ENCODE measurements around the gene CD93. TPM values are rescaled to one million over a fixed set of nuclear protein-coding genes. Genes with fewer than 3 reads are reported as not detected.

CD93 gene
- polyA plus RNA-seq, 2 of the 4 experiments (the other 2 are of a cell fraction) = not detected

DNA sequence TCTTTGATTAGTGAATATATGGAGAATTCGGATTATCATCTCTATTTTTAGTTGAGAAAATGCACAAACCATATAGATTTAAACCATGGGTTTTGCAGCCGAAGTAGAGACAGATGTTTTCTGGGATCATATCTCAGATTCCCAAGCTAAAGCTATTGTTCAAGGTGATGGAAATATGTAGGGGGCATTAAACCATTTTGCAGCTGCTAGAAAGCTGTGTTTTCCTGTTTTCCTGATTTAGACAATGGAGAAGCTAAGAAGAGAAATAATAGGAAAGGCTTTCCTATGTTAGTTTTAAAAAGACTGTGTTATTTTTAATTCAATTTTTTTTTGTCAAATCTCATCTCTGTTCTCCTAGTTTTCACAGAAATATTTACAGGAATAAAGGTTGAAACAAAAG is 6.2 kb downstream of the CD93 start:
- H3K4me3 ChIP-seq = no peak overlapping the region
- H3K27ac ChIP-seq = no peak overlapping the region
- ATAC-seq (no peak), DNase-seq (ENCODE audit: low read depth in 1 of 2, low spot score in 1 of 2) (no peak), FAIRE-seq (no peak)
- no peaks in the 10 kb centered on the region for H3K4me1 ChIP-seq
- H3K4me2 ChIP-seq = no peak overlapping the region
- ChIA-PET CTCF (interaction anchor here (1.1 to 1.8 kb wide), 4 partner anchors 11 to 388 kb away, joined by 3 to 7 read pairs (median 4); no protein-coding TSS in a partner anchor), POLR2A (no interaction called here)
- WGBS (ENCODE audit: missing lambda C conversion rate) = 42% methylated on average over 2 of the region's 2 CpGs
- H3K9me3 ChIP-seq = no peaks in the 10 kb centered on the region
- no peak for TF ChIP-seq TP53 (CRISPR knock-in tag; IDR thresholded peaks at IDR 0.05)
- TF ChIP-seq RAD21 (conservative IDR thresholded peaks at IDR 0.05 in 1 of 2, IDR thresholded peaks at IDR 0.05 in 1 of 2) = no peak
- TF ChIP-seq, protein P1, sequence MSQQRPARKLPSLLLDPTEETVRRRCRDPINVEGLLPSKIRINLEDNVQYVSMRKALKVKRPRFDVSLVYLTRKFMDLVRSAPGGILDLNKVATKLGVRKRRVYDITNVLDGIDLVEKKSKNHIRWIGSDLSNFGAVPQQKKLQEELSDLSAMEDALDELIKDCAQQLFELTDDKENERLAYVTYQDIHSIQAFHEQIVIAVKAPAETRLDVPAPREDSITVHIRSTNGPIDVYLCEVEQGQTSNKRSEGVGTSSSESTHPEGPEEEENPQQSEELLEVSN (IDR thresholded peaks at IDR 0.05; ENCODE audit: borderline replicate concordance, low read depth) = no peak
- TF ChIP-seq KDM1A (IDR thresholded peaks at IDR 0.05; ENCODE audit: low read depth) = no peak
- TF ChIP-seq, protein P2, sequence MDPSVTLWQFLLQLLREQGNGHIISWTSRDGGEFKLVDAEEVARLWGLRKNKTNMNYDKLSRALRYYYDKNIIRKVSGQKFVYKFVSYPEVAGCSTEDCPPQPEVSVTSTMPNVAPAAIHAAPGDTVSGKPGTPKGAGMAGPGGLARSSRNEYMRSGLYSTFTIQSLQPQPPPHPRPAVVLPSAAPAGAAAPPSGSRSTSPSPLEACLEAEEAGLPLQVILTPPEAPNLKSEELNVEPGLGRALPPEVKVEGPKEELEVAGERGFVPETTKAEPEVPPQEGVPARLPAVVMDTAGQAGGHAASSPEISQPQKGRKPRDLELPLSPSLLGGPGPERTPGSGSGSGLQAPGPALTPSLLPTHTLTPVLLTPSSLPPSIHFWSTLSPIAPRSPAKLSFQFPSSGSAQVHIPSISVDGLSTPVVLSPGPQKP (IDR thresholded peaks at IDR 0.05; ENCODE audit: low read depth, low read length) = no peak
- TF ChIP-seq FOSB (CRISPR knock-in tag; IDR thresholded peaks at IDR 0.05) = no peak
- TF ChIP-seq ESRRA (IDR thresholded peaks at IDR 0.05; ENCODE audit: borderline replicate concordance, low read length) = no peak
- TF ChIP-seq, protein P3, sequence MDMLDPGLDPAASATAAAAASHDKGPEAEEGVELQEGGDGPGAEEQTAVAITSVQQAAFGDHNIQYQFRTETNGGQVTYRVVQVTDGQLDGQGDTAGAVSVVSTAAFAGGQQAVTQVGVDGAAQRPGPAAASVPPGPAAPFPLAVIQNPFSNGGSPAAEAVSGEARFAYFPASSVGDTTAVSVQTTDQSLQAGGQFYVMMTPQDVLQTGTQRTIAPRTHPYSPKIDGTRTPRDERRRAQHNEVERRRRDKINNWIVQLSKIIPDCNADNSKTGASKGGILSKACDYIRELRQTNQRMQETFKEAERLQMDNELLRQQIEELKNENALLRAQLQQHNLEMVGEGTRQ (IDR thresholded peaks at IDR 0.05) = no peak
- no peak for TF ChIP-seq KDM5A (IDR thresholded peaks at IDR 0.05)
- TF ChIP-seq HEYL (CRISPR knock-in tag; IDR thresholded peaks at IDR 0.05) = no peak
- TF ChIP-seq, protein P4, sequence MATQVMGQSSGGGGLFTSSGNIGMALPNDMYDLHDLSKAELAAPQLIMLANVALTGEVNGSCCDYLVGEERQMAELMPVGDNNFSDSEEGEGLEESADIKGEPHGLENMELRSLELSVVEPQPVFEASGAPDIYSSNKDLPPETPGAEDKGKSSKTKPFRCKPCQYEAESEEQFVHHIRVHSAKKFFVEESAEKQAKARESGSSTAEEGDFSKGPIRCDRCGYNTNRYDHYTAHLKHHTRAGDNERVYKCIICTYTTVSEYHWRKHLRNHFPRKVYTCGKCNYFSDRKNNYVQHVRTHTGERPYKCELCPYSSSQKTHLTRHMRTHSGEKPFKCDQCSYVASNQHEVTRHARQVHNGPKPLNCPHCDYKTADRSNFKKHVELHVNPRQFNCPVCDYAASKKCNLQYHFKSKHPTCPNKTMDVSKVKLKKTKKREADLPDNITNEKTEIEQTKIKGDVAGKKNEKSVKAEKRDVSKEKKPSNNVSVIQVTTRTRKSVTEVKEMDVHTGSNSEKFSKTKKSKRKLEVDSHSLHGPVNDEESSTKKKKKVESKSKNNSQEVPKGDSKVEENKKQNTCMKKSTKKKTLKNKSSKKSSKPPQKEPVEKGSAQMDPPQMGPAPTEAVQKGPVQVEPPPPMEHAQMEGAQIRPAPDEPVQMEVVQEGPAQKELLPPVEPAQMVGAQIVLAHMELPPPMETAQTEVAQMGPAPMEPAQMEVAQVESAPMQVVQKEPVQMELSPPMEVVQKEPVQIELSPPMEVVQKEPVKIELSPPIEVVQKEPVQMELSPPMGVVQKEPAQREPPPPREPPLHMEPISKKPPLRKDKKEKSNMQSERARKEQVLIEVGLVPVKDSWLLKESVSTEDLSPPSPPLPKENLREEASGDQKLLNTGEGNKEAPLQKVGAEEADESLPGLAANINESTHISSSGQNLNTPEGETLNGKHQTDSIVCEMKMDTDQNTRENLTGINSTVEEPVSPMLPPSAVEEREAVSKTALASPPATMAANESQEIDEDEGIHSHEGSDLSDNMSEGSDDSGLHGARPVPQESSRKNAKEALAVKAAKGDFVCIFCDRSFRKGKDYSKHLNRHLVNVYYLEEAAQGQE (IDR thresholded peaks at IDR 0.05) = no peak
- no peak for TF ChIP-seq RFX5 (IDR thresholded peaks at IDR 0.05)

DNA sequence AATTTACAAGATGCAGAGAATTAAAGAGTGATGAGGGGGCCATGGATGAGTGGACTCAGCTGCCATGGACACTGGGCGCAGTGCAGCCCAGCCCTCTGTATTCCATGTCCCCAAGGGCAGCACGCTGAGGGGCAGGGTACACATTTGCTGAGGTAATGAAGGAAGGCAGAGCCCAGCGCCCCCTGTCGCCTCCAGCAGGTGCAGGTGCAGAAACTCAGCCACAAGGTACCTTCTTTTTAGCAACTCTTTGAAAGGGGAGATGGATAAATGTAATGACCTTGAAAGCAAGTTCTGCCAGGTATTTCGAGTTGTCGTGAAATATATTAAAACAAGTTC is 7.1 kb downstream of the CD93 start:
- no peaks in the 10 kb centered on the region for H3K9me3 ChIP-seq
- no peak overlapping the region for H3K4me2 ChIP-seq
- TF ChIP-seq ZFP36 (IDR thresholded peaks at IDR 0.05; ENCODE audit: borderline replicate concordance, partially characterized antibody) (no peak), RAD21 (conservative IDR thresholded peaks at IDR 0.05 in 1 of 2, IDR thresholded peaks at IDR 0.05 in 1 of 2) (peak; percentile 22 to 54; a peak in 3 of 5 replicates)
- TF ChIP-seq, protein P5, sequence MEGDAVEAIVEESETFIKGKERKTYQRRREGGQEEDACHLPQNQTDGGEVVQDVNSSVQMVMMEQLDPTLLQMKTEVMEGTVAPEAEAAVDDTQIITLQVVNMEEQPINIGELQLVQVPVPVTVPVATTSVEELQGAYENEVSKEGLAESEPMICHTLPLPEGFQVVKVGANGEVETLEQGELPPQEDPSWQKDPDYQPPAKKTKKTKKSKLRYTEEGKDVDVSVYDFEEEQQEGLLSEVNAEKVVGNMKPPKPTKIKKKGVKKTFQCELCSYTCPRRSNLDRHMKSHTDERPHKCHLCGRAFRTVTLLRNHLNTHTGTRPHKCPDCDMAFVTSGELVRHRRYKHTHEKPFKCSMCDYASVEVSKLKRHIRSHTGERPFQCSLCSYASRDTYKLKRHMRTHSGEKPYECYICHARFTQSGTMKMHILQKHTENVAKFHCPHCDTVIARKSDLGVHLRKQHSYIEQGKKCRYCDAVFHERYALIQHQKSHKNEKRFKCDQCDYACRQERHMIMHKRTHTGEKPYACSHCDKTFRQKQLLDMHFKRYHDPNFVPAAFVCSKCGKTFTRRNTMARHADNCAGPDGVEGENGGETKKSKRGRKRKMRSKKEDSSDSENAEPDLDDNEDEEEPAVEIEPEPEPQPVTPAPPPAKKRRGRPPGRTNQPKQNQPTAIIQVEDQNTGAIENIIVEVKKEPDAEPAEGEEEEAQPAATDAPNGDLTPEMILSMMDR (IDR thresholded peaks at IDR 0.05) = peak; percentile 35; the same call in 2 of the 3 replicates
- WGBS (ENCODE audit: missing lambda C conversion rate) = 9% methylated on average over 6 of the region's 6 CpGs
- no peaks in the 10 kb centered on the region for H3K4me1 ChIP-seq
- H3K4me3 ChIP-seq = no peak overlapping the region
- ChIA-PET POLR2A (no interaction called here), CTCF (interaction anchor here (0.7 to 1.8 kb wide), 6 partner anchors 10 to 387 kb away, joined by 3 to 7 read pairs (median 4); no protein-coding TSS in a partner anchor)
- DNase-seq (ENCODE audit: low read depth in 1 of 2, low spot score in 1 of 2) (peak in 1 of 2 experiments; percentile 16), ATAC-seq (peak in 1 of 2 experiments; percentile 69; a peak in 3 of 6 replicates), FAIRE-seq (no peak)
- H3K27ac ChIP-seq = no peak overlapping the region
